Heart right ventricle (tissue), 16 donors: ENCODE measurements around the gene THRSP. TPM values are rescaled to one million over a fixed set of nuclear protein-coding genes. Genes with fewer than 3 reads are reported as not detected.

Source experiments
- ATAC-seq, 8 donors: fragments of 200-7000 bp; cut with Tn5 transposase; one replicate each; pipeline ENCODE4 v1.9.1; 2020; ENCODE audit warnings: mild to moderate bottlenecking in 8 of 8, moderate library complexity in 8 of 8, moderate number of reproducible peaks in 1 of 8
- DNase-seq, 2 donors: peaks; one replicate each; pipeline ENCODE4 v3.0.0-alpha.2; 2020
- H3K27ac ChIP-seq, 10 donors: fragments of 200-600 bp; sonication (generic) in 2 of 10; one replicate each; pipeline versions ENCODE4 v1.5.0 to v1.8.0; 2020 to 2022; ENCODE audit warnings: mild to moderate bottlenecking in 3 of 10
- H3K27me3 ChIP-seq, 7 donors: fragments of 200-600 bp; one replicate each; pipeline ENCODE4 v1.8.0; 2021 to 2022; ENCODE audit warnings: mild to moderate bottlenecking in 2 of 7
- H3K36me3 ChIP-seq, 9 donors: fragments of 200-600 bp; sonication (generic) in 1 of 9; one replicate each; pipeline versions ENCODE4 v1.5.0 to v1.8.0; 2020 to 2022; ENCODE audit warnings: mild to moderate bottlenecking in 2 of 9
- H3K4me1 ChIP-seq, 9 donors: fragments of 200-600 bp; sonication (generic) in 1 of 9; one replicate each; pipeline versions ENCODE4 v1.5.0 to v1.8.0; 2020 to 2022; ENCODE audit warnings: mild to moderate bottlenecking in 4 of 9
- H3K4me3 ChIP-seq, 10 donors: fragments of 200-600 bp; sonication (generic) in 2 of 10; one replicate each; pipeline versions ENCODE4 v1.5.0 to v1.8.0; 2020 to 2022; ENCODE audit warnings: mild to moderate bottlenecking in 7 of 10, moderate library complexity in 2 of 10
- H3K9me3 ChIP-seq, 11 donors: fragments of 200-600 bp in 10 of 11; sonication (generic) in 2 of 11; one replicate each; pipeline versions ENCODE4 v1.5.0 to v1.8.0; 2013 to 2022; ENCODE audit warnings: mild to moderate bottlenecking in 2 of 11, control low read depth in 1 of 11, moderate library complexity in 1 of 11
- CTCF ChIP-seq, 9 donors: fragments of 200-600 bp; sonication (generic) in 2 of 9; IDR thresholded peaks; one replicate each; pipeline versions ENCODE4 v1.5.0 to v1.8.0; 2021 to 2022; ENCODE audit warnings: antibody characterized with exemption in 9 of 9, mild to moderate bottlenecking in 5 of 9, moderate library complexity in 1 of 9
- WGBS, 2 donors: extraction: QIAGEN DNeasy Blood & Tissue Kit; methylation state at CpG; one replicate each; pipeline ENCODE4 v1.1.7; 2013; ENCODE audit warnings: inconsistent platforms in 1 of 2; 5-methylcytosine and 5-hydroxymethylcytosine counted together
- intact Hi-C, 10 donors: fragments of 100-400 bp; cut with DNase I; formaldehyde crosslinking; loops; one replicate each; pipeline versions ENCODE4 v1.11.1 to v1.14.2; 2022
- polyA plus RNA-seq, 2 donors: library from polyadenylated mRNA; stranded (reverse); fragments of 200-250 nt; gene quantifications; one replicate each; pipeline ENCODE4 v1.2.3, GENCODE V29; 2013
- total RNA-seq, 10 donors: library from RNA; stranded (reverse); fragmentation: NEBNext Ultra II Directional in 3 of 10; extraction: Animal tissue kit (Norgen Biotek cat#: 25700) in 3 of 10; gene quantifications; one replicate each; pipeline versions ENCODE4 v1.2.1 to v1.2.4, GENCODE V29; 2021 to 2023
- donor health status: Arrhythmogenic right ventricular cardiomyopathy.
- donor health status: ischemic (EF 13 %, LVEDD 7.1; RV severe dilation, severe dysfunction).
- donor health status: healthy with polysubstance abuse.
- donor health status: DM: no; HTN: yes; CAD: no.
- donor health status: DM: no; HTN: no; CAD: no.
- donor health status: ischemic (EF 25% LVEDD 6.9; RV normal size, moderate dysfunction).
- donor health status: ischemic (EF 25% LVEDD 5.7; RV mildly dilated, moderate dysfunction).
- donor health status: healthy.
- donor health status: DM: yes; HTN: yes; CAD: no.
- donor health status: Ischemic cardiomyopathy.
- donor health status: ischemic (EF 35%, LVEDD 5.7; RV mildly dilated, moderate dysfunction).
- donor health status: nonischemic (EF 11% LVEDD 7.7; RV severe dilation, severe dysfunction).
- donor health status: DM: yes; HTN: yes; CAD: no.
- donor health status: PGD.
- donor health status: ischemic (EF 29% LVEDD 5.4; RV normal size, mild dysfunction).
- donor health status: nonischemic (EF 23%, LVEDD 6.1; RV moderate dilation, normal function).

THRSP gene
- total and polyA plus RNA-seq, 12 donors, result 0.21 to 25.4 (median 4.0) TPM; not detected in 3

GRCh38 chr11:78110830-78111229, 47.2 kb downstream of the THRSP start:
- WGBS, 2 donors, result 95% methylated on average over 2 of the region's 2 CpGs
- H3K36me3 ChIP-seq, result peaks cover 0 to 88% (median 3%) of the 10 kb centered on the region in 9 donors
- no peak for DNase-seq
- H3K9me3 ChIP-seq, result no peaks in the 10 kb centered on the region
- intact Hi-C loops, result no loop called here
- no peak for TF ChIP-seq CTCF (IDR thresholded peaks at IDR 0.05)
- no peak overlapping the region for H3K27ac ChIP-seq
- ATAC-seq, result no peak
- no peaks in the 10 kb centered on the region for H3K4me1 ChIP-seq
- no peaks in the 10 kb centered on the region for H3K27me3 ChIP-seq
- no peak overlapping the region for H3K4me3 ChIP-seq

DNA sequence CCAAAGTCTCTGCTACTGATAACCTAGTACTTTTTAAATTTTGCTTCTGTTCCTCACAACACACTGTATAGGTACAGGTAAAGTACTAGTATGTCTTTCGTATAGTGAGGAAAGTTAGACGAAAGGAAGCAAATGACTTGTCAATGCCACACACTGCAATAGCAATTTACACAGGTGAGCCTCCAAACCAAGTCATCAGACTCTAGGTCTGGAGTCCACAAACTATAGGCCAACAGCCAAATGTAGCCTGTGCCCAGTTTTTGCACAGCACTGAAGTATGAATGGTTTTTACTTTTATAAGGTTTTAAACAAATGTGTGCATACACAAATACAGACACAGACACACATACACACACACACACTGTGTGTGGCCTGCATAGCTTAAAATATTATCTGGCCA, 47.6 kb downstream of the THRSP start:
- Histone ChIP-seq H3K9me3 (no peaks in the 10 kb centered on the region), H3K4me1 (no peaks in the 10 kb centered on the region), H3K36me3 (peaks cover 0 to 86% (median 3%) of the 10 kb centered on the region in 9 donors), H3K4me3 (no peak overlapping the region), H3K27ac (no peak overlapping the region), H3K27me3 (no peaks in the 10 kb centered on the region)
- DNase-seq, result no peak
- intact Hi-C loops, result no loop called here
- no peak for ATAC-seq
- 91 to 100% methylated on average over 2 of the region's 2 CpGs for WGBS, 2 donors
- no peak for TF ChIP-seq CTCF (IDR thresholded peaks at IDR 0.05)

- Histone ChIP-seq H3K27me3 (no peaks in the 10 kb centered on the region), H3K9me3 (no peaks in the 10 kb centered on the region), H3K4me1 (no peaks in the 10 kb centered on the region), H3K4me3 (no peak overlapping the region), H3K36me3 (peaks cover 0 to 89% (median 0%) of the 10 kb centered on the region in 9 donors), H3K27ac (no peak overlapping the region)
- DNase-seq (no peak), ATAC-seq (no peak)
- WGBS, 2 donors, result 86 to 94% methylated on average over 6 of the region's 6 CpGs
- no peak for TF ChIP-seq CTCF (IDR thresholded peaks at IDR 0.05)
- intact Hi-C loops, result no loop called here
These were observed 49.1 kb downstream of the THRSP start for GRCh38 chr11:78112582-78113275.

Other genes starting within 250 kb of the THRSP start
- 10 to 100 TPM; 31.1 to 55.9 (median 43.8) TPM for gene RSF1, start 243.1 kb upstream of the THRSP start, total RNA-seq
- 10 to 100 TPM in 1 of 2 donors, 1 to 10 TPM in 1; 4.6 to 28.2 TPM for gene RSF1, start 243.1 kb upstream of the THRSP start, polyA plus RNA-seq
- gene AAMDC, start 242.7 kb upstream of the THRSP start, total RNA-seq, result 100 to 1,000 TPM in 4 of 10 donors, 10 to 100 TPM in 6; 52.4 to 146 (median 84.7) TPM
- gene AAMDC, start 242.7 kb upstream of the THRSP start, polyA plus RNA-seq, result 100 to 1,000 TPM; 135 to 324 TPM
- gene INTS4, start 69.2 kb upstream of the THRSP start, total RNA-seq, result 10 to 100 TPM; 12.2 to 20.2 (median 16.8) TPM
- 10 to 100 TPM; 12.8 to 14.9 TPM for gene INTS4, start 69.2 kb upstream of the THRSP start, polyA plus RNA-seq
- gene KCTD14, start 40.6 kb upstream of the THRSP start, total RNA-seq, result under 1 TPM in 9 of 10 donors, not detected in 1; 0.17 to 0.53 (median 0.21) TPM
- gene KCTD14, start 40.6 kb upstream of the THRSP start, polyA plus RNA-seq, result under 1 TPM; 0.15 to 0.49 TPM
- gene NDUFC2, start 16.0 kb downstream of the THRSP start, total RNA-seq, result 100 to 1,000 TPM; 242 to 400 (median 275) TPM
- 100 to 1,000 TPM in 1 of 2 donors, 10 to 100 TPM in 1; 69.7 to 294 TPM for gene NDUFC2, start 16.0 kb downstream of the THRSP start, polyA plus RNA-seq
- 10 to 100 TPM in 9 of 10 donors, 1 to 10 TPM in 1; 9.6 to 19.5 (median 15.5) TPM for gene ALG8, start 75.8 kb downstream of the THRSP start, total RNA-seq
- 10 to 100 TPM; 21.1 to 69.1 TPM for gene ALG8, start 75.8 kb downstream of the THRSP start, polyA plus RNA-seq
- 1 to 10 TPM; 4.2 to 9.9 (median 6.7) TPM for gene KCTD21, start 124.8 kb downstream of the THRSP start, total RNA-seq
- gene KCTD21, start 124.8 kb downstream of the THRSP start, polyA plus RNA-seq, result 1 to 10 TPM; 4.5 to 5.0 TPM
- gene USP35, start 125.1 kb downstream of the THRSP start, total RNA-seq, result 1 to 10 TPM; 3.6 to 6.6 (median 5.2) TPM
- gene USP35, start 125.1 kb downstream of the THRSP start, polyA plus RNA-seq, result 1 to 10 TPM; 4.1 to 7.3 TPM